GM18868 (cell line): Measurements from ENCODE around the gene BNC1.

Source experiments
- ATAC-seq: cut with Tn5 transposase; IDR thresholded peaks from one replicate; pipeline ENCODE4 v1.9.1; 2021; ENCODE audit warnings: mild to moderate bottlenecking, moderate library complexity; ENCODE audit not compliant: unreplicated experiment

The BNC1 gene

GRCh38 chr15:83284559-83285283, at the start of gene BNC1:
TSS of gene BNC1 (minus strand) at chr15:83284664. CDS start at chr15:83284628, 36 bp downstream.
- ATAC-seq, result no peak

- ATAC-seq, result no peak
Measured at GRCh38 chr15:83327041-83327440, 42.6 kb upstream of the BNC1 start.

GRCh38 chr15:83324799-83325198, 40.3 kb upstream of the BNC1 start:
- ATAC-seq, result no peak

GRCh38 chr15:83323296-83323711, 38.8 kb upstream of the BNC1 start:
- ATAC-seq, result no peak

- ATAC-seq, result no peak
Measured at GRCh38 chr15:83322691-83323090, 38.2 kb upstream of the BNC1 start.

GRCh38 chr15:83322061-83322460, 37.6 kb upstream of the BNC1 start:
- ATAC-seq, result no peak

- no peak for ATAC-seq
Measured at GRCh38 chr15:83320844-83321243, 36.4 kb upstream of the BNC1 start.

GRCh38 chr15:83320404-83320803, 35.9 kb upstream of the BNC1 start:
- no peak for ATAC-seq

GRCh38 chr15:83319771-83320170, 35.3 kb upstream of the BNC1 start:
- no peak for ATAC-seq

- ATAC-seq, result no peak
Measured at GRCh38 chr15:83318861-83319415, 34.5 kb upstream of the BNC1 start.

- ATAC-seq, result no peak
Measured at GRCh38 chr15:83318036-83318435, 33.6 kb upstream of the BNC1 start.

- no peak for ATAC-seq
Measured at GRCh38 chr15:83312071-83312470, 27.6 kb upstream of the BNC1 start.

GRCh38 chr15:83310521-83311456, 26.3 kb upstream of the BNC1 start:
- ATAC-seq, result no peak

- no peak for ATAC-seq
Measured at GRCh38 chr15:83308671-83309070, 24.2 kb upstream of the BNC1 start.

GRCh38 chr15:83306561-83306960, 22.1 kb upstream of the BNC1 start:
- ATAC-seq, result no peak

- ATAC-seq, result no peak
Measured at GRCh38 chr15:83305704-83306291, 21.3 kb upstream of the BNC1 start.

- ATAC-seq, result no peak
Measured at GRCh38 chr15:83304861-83305703, 20.6 kb upstream of the BNC1 start.

- ATAC-seq, result no peak
Measured at GRCh38 chr15:83303535-83303934, 19.1 kb upstream of the BNC1 start.

GRCh38 chr15:83300826-83301225, 16.4 kb upstream of the BNC1 start:
- ATAC-seq, result no peak

GRCh38 chr15:83299462-83299861, 15.0 kb upstream of the BNC1 start:
- no peak for ATAC-seq
